MM.1S (cell line): ENCODE results near the gene BAG1.

Experiments
- DNase-seq: peaks from one replicate; pipeline ENCODE4 v3.0.0-alpha.2; 2015
- H2AFZ ChIP-seq: fragments of 300-600 bp; sonication (generic); 2 replicates; pipeline ENCODE4 v1.6.0; 2016; ENCODE audit warnings: antibody characterized with exemption, low read length
- H3F3A ChIP-seq: fragments of 300-600 bp; sonication (generic); 2 replicates; pipeline ENCODE4 v1.6.1; 2016; ENCODE audit warnings: mild to moderate bottlenecking, antibody characterized with exemption, low read length, moderate library complexity, mixed read lengths; ENCODE audit not compliant: insufficient read depth
- H3K27ac ChIP-seq: fragments of 300-600 bp; sonication (generic); 2 replicates; pipeline ENCODE4 v1.5.1; 2016; ENCODE audit warnings: mild to moderate bottlenecking, low read length
- H3K27me3 ChIP-seq: fragments of 300-600 bp; sonication (generic); replicated peaks from 2 replicates; pipeline ENCODE4 v1.6.0; 2016; ENCODE audit warnings: low read length; ENCODE audit not compliant: insufficient read depth
- H3K36me3 ChIP-seq: fragments of 300-600 bp; sonication (generic); replicated peaks from 2 replicates; pipeline ENCODE4 v1.6.1; 2016; ENCODE audit warnings: mild to moderate bottlenecking, low read length, mixed read lengths; ENCODE audit not compliant: insufficient read depth
- H3K4me1 ChIP-seq: fragments of 300-600 bp; sonication (generic); 2 replicates; pipeline ENCODE4 v1.6.1; 2016; ENCODE audit warnings: low read length, mixed read lengths
- H3K4me2 ChIP-seq: fragments of 300-600 bp; sonication (generic); 2 replicates; pipeline ENCODE4 v1.6.0; 2016; ENCODE audit warnings: low read depth, low read length
- H3K4me3 ChIP-seq: fragments of 300-600 bp; sonication (generic); 2 replicates; pipeline ENCODE4 v1.5.1; 2016; ENCODE audit warnings: low read length, mixed read lengths
- H3K79me2 ChIP-seq: fragments of 300-600 bp; sonication (generic); 2 replicates; pipeline ENCODE4 v1.6.1; 2016; ENCODE audit warnings: mixed run types, low read length, mixed read lengths
- H3K9ac ChIP-seq: fragments of 300-600 bp; sonication (generic); 2 replicates; pipeline ENCODE4 v1.6.1; 2016; ENCODE audit warnings: low read length, mixed read lengths
- H3K9me2 ChIP-seq: fragments of 300-600 bp; sonication (generic); replicated peaks from 2 replicates; pipeline ENCODE4 v1.6.1; 2016; ENCODE audit warnings: mild to moderate bottlenecking, low read length, mixed read lengths; ENCODE audit not compliant: insufficient read depth
- H3K9me3 ChIP-seq: fragments of 300-600 bp; sonication (generic); replicated peaks from 2 replicates; pipeline ENCODE4 v1.6.1; 2016; ENCODE audit warnings: mild to moderate bottlenecking, low read length, mixed read lengths; ENCODE audit not compliant: insufficient read depth
- H4K20me1 ChIP-seq: fragments of 300-600 bp; sonication (generic); 2 replicates; pipeline ENCODE4 v1.6.1; 2016; ENCODE audit warnings: mild to moderate bottlenecking, low read length, moderate library complexity, mixed read lengths; ENCODE audit not compliant: insufficient read depth
- EZH2 ChIP-seq: fragments of 300-600 bp; sonication (generic); optimal IDR thresholded peaks from 2 replicates; pipeline ENCODE3; 2017; ENCODE audit warnings: low read depth, mild to moderate bottlenecking, antibody characterized with exemption, low read length, mixed read lengths
- EZH2phosphoT487 ChIP-seq: fragments of 300-600 bp; sonication (generic); IDR thresholded peaks from 2 replicates; pipeline ENCODE4 v1.6.1; 2018; ENCODE audit warnings: antibody characterized with exemption, low read length
- TF ChIP-seq, protein P1 (sequence below): fragments of 300-600 bp; sonication (generic); IDR thresholded peaks from 2 replicates; pipeline ENCODE4 v1.5.1; 2016; ENCODE audit warnings: antibody characterized with exemption, low read length, mixed read lengths

BAG1 gene

DNA sequence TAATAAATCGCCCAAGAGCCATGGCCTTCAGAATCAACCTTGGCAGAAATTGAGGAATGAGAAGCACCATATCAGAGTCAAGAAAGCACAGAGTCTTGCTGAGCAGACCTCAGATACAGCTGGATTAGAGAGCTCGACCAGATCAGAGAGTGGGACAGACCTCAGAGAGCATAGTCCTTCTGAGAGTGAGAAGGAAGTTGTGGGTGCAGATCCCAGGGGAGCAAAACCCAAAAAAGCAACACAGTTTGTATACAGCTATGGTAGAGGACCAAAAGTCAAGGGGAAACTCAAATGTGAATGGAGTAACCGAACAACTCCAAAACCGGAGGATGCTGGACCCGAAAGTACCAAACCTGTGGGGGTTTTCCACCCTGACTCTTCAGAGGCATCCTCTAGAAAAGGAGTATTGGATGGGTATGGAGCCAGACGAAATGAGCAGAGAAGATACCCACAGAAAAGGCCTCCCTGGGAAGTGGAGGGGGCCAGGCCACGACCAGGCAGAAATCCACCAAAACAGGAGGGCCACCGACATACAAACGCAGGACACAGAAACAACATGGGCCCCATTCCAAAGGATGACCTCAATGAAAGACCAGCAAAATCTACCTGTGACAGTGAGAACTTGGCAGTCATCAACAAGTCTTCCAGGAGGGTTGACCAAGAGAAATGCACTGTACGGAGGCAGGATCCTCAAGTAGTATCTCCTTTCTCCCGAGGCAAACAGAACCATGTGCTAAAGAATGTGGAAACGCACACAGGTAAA lies 30.3 kb upstream of the BAG1 start:
- Histone ChIP-seq H3K9me3 (no peaks in the 10 kb centered on the region), H3K27me3 (no peaks in the 10 kb centered on the region), H2AFZ (no peak overlapping the region), H3F3A (peaks cover 57% of the 10 kb centered on the region), H3K79me2 (peaks cover 90% of the 10 kb centered on the region), H3K4me3 (no peak overlapping the region), H3K4me2 (peak overlapping the region; percentile 55; the same call in 1 of the 2 replicates), H3K27ac (peak overlapping the region; percentile 84; the same call in 1 of the 2 replicates), H4K20me1 (no peaks in the 10 kb centered on the region), H3K9ac (no peak overlapping the region), H3K36me3 (peaks cover 4% of the 10 kb centered on the region), H3K9me2 (no peaks in the 10 kb centered on the region), H3K4me1 (peaks cover 76% of the 10 kb centered on the region)
- DNase-seq, result no peak
- no peak for TF ChIP-seq EZH2
- TF ChIP-seq EZH2phosphoT487, result no peak
- TF ChIP-seq, protein P1, sequence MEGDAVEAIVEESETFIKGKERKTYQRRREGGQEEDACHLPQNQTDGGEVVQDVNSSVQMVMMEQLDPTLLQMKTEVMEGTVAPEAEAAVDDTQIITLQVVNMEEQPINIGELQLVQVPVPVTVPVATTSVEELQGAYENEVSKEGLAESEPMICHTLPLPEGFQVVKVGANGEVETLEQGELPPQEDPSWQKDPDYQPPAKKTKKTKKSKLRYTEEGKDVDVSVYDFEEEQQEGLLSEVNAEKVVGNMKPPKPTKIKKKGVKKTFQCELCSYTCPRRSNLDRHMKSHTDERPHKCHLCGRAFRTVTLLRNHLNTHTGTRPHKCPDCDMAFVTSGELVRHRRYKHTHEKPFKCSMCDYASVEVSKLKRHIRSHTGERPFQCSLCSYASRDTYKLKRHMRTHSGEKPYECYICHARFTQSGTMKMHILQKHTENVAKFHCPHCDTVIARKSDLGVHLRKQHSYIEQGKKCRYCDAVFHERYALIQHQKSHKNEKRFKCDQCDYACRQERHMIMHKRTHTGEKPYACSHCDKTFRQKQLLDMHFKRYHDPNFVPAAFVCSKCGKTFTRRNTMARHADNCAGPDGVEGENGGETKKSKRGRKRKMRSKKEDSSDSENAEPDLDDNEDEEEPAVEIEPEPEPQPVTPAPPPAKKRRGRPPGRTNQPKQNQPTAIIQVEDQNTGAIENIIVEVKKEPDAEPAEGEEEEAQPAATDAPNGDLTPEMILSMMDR, result no peak

DNA sequence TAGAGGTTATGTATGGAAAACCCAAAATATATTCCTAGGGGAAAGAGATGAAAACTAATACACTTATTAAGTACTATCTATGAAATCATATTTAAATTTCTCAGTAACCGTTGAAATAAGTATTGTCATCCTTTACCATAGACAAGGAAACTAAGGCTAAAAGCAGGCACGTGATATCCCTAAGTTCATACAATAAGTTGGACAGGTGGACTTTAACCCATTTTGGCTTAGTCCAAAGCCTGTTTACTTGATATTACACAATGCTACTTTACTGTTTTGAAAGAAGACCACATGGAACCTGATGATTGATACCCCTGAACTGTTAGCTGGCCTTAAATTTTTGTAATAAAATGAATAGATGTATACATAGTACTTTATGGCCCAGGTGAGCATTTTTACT lies 29.3 kb upstream of the BAG1 start:
- Histone ChIP-seq H3K79me2 (peaks cover 79% of the 10 kb centered on the region), H3K4me3 (no peak overlapping the region), H3K9ac (no peak overlapping the region), H4K20me1 (no peaks in the 10 kb centered on the region), H3K27ac (no peak overlapping the region; the same call in 1 of the 2 replicates), H3K4me1 (peaks cover 69% of the 10 kb centered on the region), H3K9me2 (no peaks in the 10 kb centered on the region), H3K27me3 (no peaks in the 10 kb centered on the region), H3K9me3 (no peaks in the 10 kb centered on the region), H2AFZ (no peak overlapping the region), H3K4me2 (peak overlapping the region; percentile 55; the same call in 1 of the 2 replicates), H3F3A (peaks cover 58% of the 10 kb centered on the region), H3K36me3 (peaks cover 4% of the 10 kb centered on the region)
- no peak for DNase-seq
- TF ChIP-seq EZH2phosphoT487 (no peak), EZH2 (no peak)
- TF ChIP-seq, protein P1, result no peak

DNA sequence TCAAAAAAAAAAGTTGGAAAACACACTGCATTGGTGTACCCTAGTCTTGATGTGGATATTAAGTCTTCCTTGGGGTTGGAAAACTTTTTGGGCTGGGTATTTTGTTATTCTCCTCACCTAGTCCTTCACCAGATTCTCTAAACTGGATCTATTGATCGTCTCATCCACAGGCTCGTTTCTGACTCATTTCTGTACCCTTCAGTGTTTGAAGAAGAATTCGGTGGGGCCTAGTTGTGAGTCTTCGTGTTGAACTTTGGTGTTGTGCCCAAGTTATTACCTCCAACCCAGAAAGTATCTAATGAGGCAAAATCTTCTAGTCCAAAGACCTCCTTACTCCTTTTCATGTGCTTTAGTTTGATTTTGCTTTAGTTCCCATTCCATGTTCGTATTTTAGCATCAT lies 27.4 kb upstream of the BAG1 start:
- H3K4me1 ChIP-seq, result peaks cover 55% of the 10 kb centered on the region
- H3K9ac ChIP-seq, result no peak overlapping the region
- TF ChIP-seq, protein P1, result no peak
- TF ChIP-seq EZH2phosphoT487 (no peak), EZH2 (no peak)
- H3F3A ChIP-seq, result peaks cover 53% of the 10 kb centered on the region
- H3K36me3 ChIP-seq, result peaks cover 4% of the 10 kb centered on the region
- no peaks in the 10 kb centered on the region for H4K20me1 ChIP-seq
- no peak overlapping the region for H3K4me3 ChIP-seq
- H2AFZ ChIP-seq, result no peak overlapping the region
- H3K4me2 ChIP-seq, result peak overlapping the region; percentile 30
- DNase-seq, result no peak
- peaks cover 66% of the 10 kb centered on the region for H3K79me2 ChIP-seq
- H3K9me2 ChIP-seq, result no peaks in the 10 kb centered on the region
- no peaks in the 10 kb centered on the region for H3K27me3 ChIP-seq
- H3K27ac ChIP-seq, result no peak overlapping the region
- no peaks in the 10 kb centered on the region for H3K9me3 ChIP-seq
